H9 (cell line): ENCODE data around the gene STS. TPM values are rescaled to one million over a fixed set of nuclear protein-coding genes. Genes with fewer than 3 reads are reported as not detected.

Experiments used
- DNase-seq: peaks from one replicate; pipeline ENCODE4 v3.0.0-alpha.2; 2017
- H2AFZ ChIP-seq: one replicate; pipeline ENCODE4 v1.6.1; 2013; ENCODE audit warnings: mild to moderate bottlenecking, low read length, control low read depth, moderate library complexity
- H2AK5ac ChIP-seq: 2 replicates; pipeline ENCODE4 v1.6.1; 2013; ENCODE audit warnings: low read length, control low read depth, mixed read lengths; ENCODE audit not compliant: insufficient read length
- H2BK120ac ChIP-seq: one replicate; pipeline ENCODE4 v1.6.1; 2013; ENCODE audit warnings: low read depth, mild to moderate bottlenecking, low read length, control low read depth, inconsistent platforms; ENCODE audit not compliant: poor library complexity, severe bottlenecking
- H2BK12ac ChIP-seq: 2 replicates; pipeline ENCODE4 v1.6.1; 2013; ENCODE audit warnings: low read length, control low read depth, mixed read lengths, low read depth; ENCODE audit not compliant: insufficient read length
- H2BK15ac ChIP-seq: 2 replicates; pipeline ENCODE4 v1.6.1; 2013; ENCODE audit warnings: low read depth, low read length, control low read depth
- H2BK20ac ChIP-seq: one replicate; pipeline ENCODE4 v1.6.1; 2013; ENCODE audit warnings: low read depth, mild to moderate bottlenecking, low read length, control low read depth, inconsistent platforms; ENCODE audit not compliant: poor library complexity, severe bottlenecking
- H2BK5ac ChIP-seq: 2 replicates; pipeline ENCODE4 v1.6.1; 2013; ENCODE audit warnings: low read length, control low read depth, mixed read lengths; ENCODE audit not compliant: insufficient read length
- H3K14ac ChIP-seq: 2 replicates; pipeline ENCODE4 v1.6.1; 2013; ENCODE audit warnings: low read length, control low read depth; ENCODE audit not compliant: insufficient read depth
- H3K18ac ChIP-seq: 2 replicates; pipeline ENCODE4 v1.6.1; 2013; ENCODE audit warnings: low read depth, mild to moderate bottlenecking, mixed read lengths, low read length, control low read depth; ENCODE audit not compliant: insufficient read length
- H3K23ac ChIP-seq: 2 replicates; pipeline ENCODE4 v1.6.1; 2013; ENCODE audit warnings: low read length, control low read depth, mixed read lengths, low read depth; ENCODE audit not compliant: insufficient read length
- H3K23me2 ChIP-seq: 2 replicates; pipeline ENCODE4 v1.6.1; 2013; ENCODE audit warnings: low read depth, mild to moderate bottlenecking, mixed read lengths, low read length, control low read depth; ENCODE audit not compliant: insufficient read length, poor library complexity, severe bottlenecking
- H3K27ac ChIP-seq: 2 replicates; pipeline ENCODE4 v1.5.1; 2013; ENCODE audit warnings: low read length, control low read depth, mixed read lengths, low read depth; ENCODE audit not compliant: insufficient read length
- H3K27me3 ChIP-seq: 2 replicates; pipeline ENCODE4 v1.6.1; 2013; ENCODE audit warnings: low read length, control low read depth, inconsistent platforms; ENCODE audit not compliant: insufficient read depth
- H3K4ac ChIP-seq: 2 replicates; pipeline ENCODE4 v1.6.1; 2013; ENCODE audit warnings: low read depth, mild to moderate bottlenecking, control low read depth, inconsistent platforms, low read length, moderate library complexity
- H3K4me1 ChIP-seq: 2 replicates; pipeline ENCODE4 v1.6.1; 2013; ENCODE audit warnings: low read length, control low read depth, inconsistent platforms; ENCODE audit not compliant: insufficient read depth
- H3K4me2 ChIP-seq: 2 replicates; pipeline ENCODE4 v1.6.1; 2013; ENCODE audit warnings: low read length, control low read depth, mixed read lengths; ENCODE audit not compliant: insufficient read length, insufficient read depth
- H3K56ac ChIP-seq: 2 replicates; pipeline ENCODE4 v1.6.1; 2013; ENCODE audit warnings: low read depth, mild to moderate bottlenecking, mixed read lengths, low read length, control low read depth; ENCODE audit not compliant: insufficient read length
- H3K79me1 ChIP-seq: 2 replicates; pipeline ENCODE4 v1.6.1; 2013; ENCODE audit warnings: low read depth, mild to moderate bottlenecking, moderate library complexity, low read length, control low read depth, inconsistent platforms; ENCODE audit not compliant: insufficient read depth, poor library complexity, severe bottlenecking
- H3K79me2 ChIP-seq: 2 replicates; pipeline ENCODE4 v1.6.1; 2013; ENCODE audit warnings: low read length, control low read depth, inconsistent platforms; ENCODE audit not compliant: insufficient read depth
- H3K9ac ChIP-seq: 2 replicates; pipeline ENCODE4 v1.6.1; 2013; ENCODE audit warnings: low read length, control low read depth, mixed read lengths; ENCODE audit not compliant: insufficient read length; ENCODE audit errors: extremely low read depth
- H3K9me3 ChIP-seq: one replicate; pipeline ENCODE4 v1.6.1; 2013; ENCODE audit warnings: low read depth, low read length, inconsistent platforms; ENCODE audit not compliant: control insufficient read depth
- H3T11ph ChIP-seq: one replicate; pipeline ENCODE4 v1.6.1; 2013; ENCODE audit warnings: mild to moderate bottlenecking, low read length, control low read depth, inconsistent platforms
- H4K20me1 ChIP-seq: one replicate; pipeline ENCODE4 v1.6.1; 2013; ENCODE audit not compliant: control insufficient read depth, insufficient read length, insufficient read depth
- H4K5ac ChIP-seq: 2 replicates; pipeline ENCODE4 v1.6.1; 2013; ENCODE audit warnings: low read depth, mild to moderate bottlenecking, mixed read lengths, low read length, control low read depth; ENCODE audit not compliant: insufficient read length
- H4K8ac ChIP-seq: replicated peaks from 2 replicates; pipeline ENCODE4 v1.6.1; 2013; ENCODE audit warnings: low read length, control low read depth, mixed read lengths, low read depth; ENCODE audit not compliant: insufficient read length
- H4K91ac ChIP-seq: 2 replicates; pipeline ENCODE4 v1.6.1; 2013; ENCODE audit warnings: low read depth, mild to moderate bottlenecking, moderate library complexity, mixed read lengths, low read length, control low read depth; ENCODE audit not compliant: insufficient read length
- H3K27ac Mint-ChIP-seq, 3 experiments: 2 replicates in 2 of 3; 3 replicates in 1 of 3; pipeline ENCODE4 v1.8.0; 2020 to 2021; ENCODE audit warnings: mixed read lengths in 3 of 3, mild to moderate bottlenecking in 1 of 3, moderate library complexity in 1 of 3
- H3K27me3 Mint-ChIP-seq: 2 replicates; pipeline ENCODE4 v1.8.0; 2021; ENCODE audit warnings: low read depth, mild to moderate bottlenecking, moderate library complexity, mixed read lengths
- H3K36me3 Mint-ChIP-seq, 3 experiments: 2 replicates in 2 of 3; 3 replicates in 1 of 3; pipeline ENCODE4 v1.8.0; 2020 to 2021; ENCODE audit warnings: low read depth in 3 of 3, mixed read lengths in 3 of 3; ENCODE audit not compliant: insufficient read depth in 1 of 3
- H3K4me1 Mint-ChIP-seq, 2 experiments: 2 replicates each; pipeline ENCODE4 v1.8.0; 2020; ENCODE audit warnings: mixed read lengths in 2 of 2
- H3K4me3 Mint-ChIP-seq, 2 experiments: 2 replicates in 1 of 2; 3 replicates in 1 of 2; pipeline ENCODE4 v1.8.0; 2020 to 2021; ENCODE audit warnings: mild to moderate bottlenecking in 2 of 2, mixed read lengths in 2 of 2, moderate library complexity in 1 of 2
- H3K9me3 Mint-ChIP-seq, 2 experiments: 2 replicates in 1 of 2; 3 replicates in 1 of 2; pipeline ENCODE4 v1.8.0; 2020; ENCODE audit warnings: mild to moderate bottlenecking in 2 of 2, mixed read lengths in 2 of 2, moderate library complexity in 1 of 2
- WGBS: extraction: QIAGEN DNeasy Blood & Tissue Kit; methylation state at CpG from one replicate; pipeline ENCODE4 v1.1.7; 2013; ENCODE audit warnings: missing lambda C conversion rate, low lambda C conversion rate, mixed read lengths; ENCODE audit not compliant: insufficient read length; ENCODE audit errors: extremely low coverage; 5-methylcytosine and 5-hydroxymethylcytosine counted together
- total RNA-seq: library from RNA; stranded (reverse); gene quantifications from 2 replicates; pipeline ENCODE4 v1.2.1, GENCODE V29; 2021
- TF ChIP-seq, protein P1 (sequence below): fragments of 200-600 bp; sonication (generic); conservative IDR thresholded peaks from 3 replicates; pipeline ENCODE4 v1.8.0; 2021; ENCODE audit warnings: antibody characterized with exemption, mild to moderate bottlenecking

The STS gene
- total RNA-seq, 1 experiment from 2014 or later = 3.6 TPM

GRCh38 chrX:7169627-7170026 lies 22.1 kb downstream of the STS start:
- Histone ChIP-seq H4K8ac (no peak overlapping the region), H2BK5ac (no peak overlapping the region), H2AFZ (no peak overlapping the region), H2BK120ac (no peak overlapping the region), H3K23ac (no peak overlapping the region), H2AK5ac (no peak overlapping the region), H3K79me1 (no peaks in the 10 kb centered on the region), H3K27me3 (no peaks in the 10 kb centered on the region), H2BK15ac (no peak overlapping the region), H3K56ac (no peak overlapping the region), H3K23me2 (no peaks in the 10 kb centered on the region), H3K4ac (no peak overlapping the region), H3K18ac (no peak overlapping the region), H4K91ac (no peak overlapping the region), H3K9ac (no peak overlapping the region), H3K14ac (no peak overlapping the region), H3K4me1 (no peaks in the 10 kb centered on the region), H3K27ac (no peak overlapping the region), H3K9me3 (no peaks in the 10 kb centered on the region), H3K4me2 (no peak overlapping the region), H4K5ac (no peak overlapping the region), H3T11ph (no peak overlapping the region), H3K79me2 (no peaks in the 10 kb centered on the region), H2BK20ac (no peak overlapping the region), H4K20me1 (no peaks in the 10 kb centered on the region), H2BK12ac (no peak overlapping the region)
- H3K4me1 Mint-ChIP-seq = no peaks in the 10 kb centered on the region
- no peak overlapping the region for H3K27ac Mint-ChIP-seq
- no peak overlapping the region for H3K4me3 Mint-ChIP-seq
- no peaks in the 10 kb centered on the region for H3K27me3 Mint-ChIP-seq
- peaks cover 0 to 12% (median 0%) of the 10 kb centered on the region in 3 experiments; a peak in 4 of 7 replicates for H3K36me3 Mint-ChIP-seq
- peaks cover 0 to 12% of the 10 kb centered on the region in 2 experiments; a peak in 1 of 5 replicates for H3K9me3 Mint-ChIP-seq
- TF ChIP-seq, protein P1, sequence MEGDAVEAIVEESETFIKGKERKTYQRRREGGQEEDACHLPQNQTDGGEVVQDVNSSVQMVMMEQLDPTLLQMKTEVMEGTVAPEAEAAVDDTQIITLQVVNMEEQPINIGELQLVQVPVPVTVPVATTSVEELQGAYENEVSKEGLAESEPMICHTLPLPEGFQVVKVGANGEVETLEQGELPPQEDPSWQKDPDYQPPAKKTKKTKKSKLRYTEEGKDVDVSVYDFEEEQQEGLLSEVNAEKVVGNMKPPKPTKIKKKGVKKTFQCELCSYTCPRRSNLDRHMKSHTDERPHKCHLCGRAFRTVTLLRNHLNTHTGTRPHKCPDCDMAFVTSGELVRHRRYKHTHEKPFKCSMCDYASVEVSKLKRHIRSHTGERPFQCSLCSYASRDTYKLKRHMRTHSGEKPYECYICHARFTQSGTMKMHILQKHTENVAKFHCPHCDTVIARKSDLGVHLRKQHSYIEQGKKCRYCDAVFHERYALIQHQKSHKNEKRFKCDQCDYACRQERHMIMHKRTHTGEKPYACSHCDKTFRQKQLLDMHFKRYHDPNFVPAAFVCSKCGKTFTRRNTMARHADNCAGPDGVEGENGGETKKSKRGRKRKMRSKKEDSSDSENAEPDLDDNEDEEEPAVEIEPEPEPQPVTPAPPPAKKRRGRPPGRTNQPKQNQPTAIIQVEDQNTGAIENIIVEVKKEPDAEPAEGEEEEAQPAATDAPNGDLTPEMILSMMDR = no peak
- no peak for DNase-seq
- no CpG with 5 or more reads among the region's 3 CpGs for WGBS
